Measurements from ENCODE around the gene MOGAT1.

DNA sequence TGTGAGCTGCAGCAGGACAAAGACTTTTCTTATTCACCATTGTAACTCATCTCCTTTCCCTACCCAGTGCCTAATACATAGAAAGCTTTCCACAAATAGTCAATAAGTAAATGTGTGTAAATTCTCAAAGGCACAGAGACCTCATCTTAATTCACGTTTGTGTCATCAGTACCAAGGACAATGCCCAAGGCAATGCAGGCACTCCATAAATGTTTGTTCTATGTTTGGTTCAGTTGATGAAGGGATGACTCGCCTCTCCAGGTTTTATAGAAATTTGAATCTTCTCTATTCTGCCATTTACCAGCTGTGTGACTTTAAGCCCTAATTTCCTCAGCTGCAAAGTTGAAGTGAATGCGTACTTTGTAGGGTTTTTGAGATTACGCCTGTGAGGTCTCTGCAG, 2.1 kb upstream of the MOGAT1 start:
- no peak for TF ChIP-seq POLR2A (IDR thresholded peaks at IDR 0.05; ENCODE audit: low read length)
- TF ChIP-seq, protein P1, sequence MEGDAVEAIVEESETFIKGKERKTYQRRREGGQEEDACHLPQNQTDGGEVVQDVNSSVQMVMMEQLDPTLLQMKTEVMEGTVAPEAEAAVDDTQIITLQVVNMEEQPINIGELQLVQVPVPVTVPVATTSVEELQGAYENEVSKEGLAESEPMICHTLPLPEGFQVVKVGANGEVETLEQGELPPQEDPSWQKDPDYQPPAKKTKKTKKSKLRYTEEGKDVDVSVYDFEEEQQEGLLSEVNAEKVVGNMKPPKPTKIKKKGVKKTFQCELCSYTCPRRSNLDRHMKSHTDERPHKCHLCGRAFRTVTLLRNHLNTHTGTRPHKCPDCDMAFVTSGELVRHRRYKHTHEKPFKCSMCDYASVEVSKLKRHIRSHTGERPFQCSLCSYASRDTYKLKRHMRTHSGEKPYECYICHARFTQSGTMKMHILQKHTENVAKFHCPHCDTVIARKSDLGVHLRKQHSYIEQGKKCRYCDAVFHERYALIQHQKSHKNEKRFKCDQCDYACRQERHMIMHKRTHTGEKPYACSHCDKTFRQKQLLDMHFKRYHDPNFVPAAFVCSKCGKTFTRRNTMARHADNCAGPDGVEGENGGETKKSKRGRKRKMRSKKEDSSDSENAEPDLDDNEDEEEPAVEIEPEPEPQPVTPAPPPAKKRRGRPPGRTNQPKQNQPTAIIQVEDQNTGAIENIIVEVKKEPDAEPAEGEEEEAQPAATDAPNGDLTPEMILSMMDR (IDR thresholded peaks at IDR 0.05) = no peak
- TF ChIP-seq, protein P2, sequence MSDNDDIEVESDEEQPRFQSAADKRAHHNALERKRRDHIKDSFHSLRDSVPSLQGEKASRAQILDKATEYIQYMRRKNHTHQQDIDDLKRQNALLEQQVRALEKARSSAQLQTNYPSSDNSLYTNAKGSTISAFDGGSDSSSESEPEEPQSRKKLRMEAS (IDR thresholded peaks at IDR 0.05) = no peak
- TF ChIP-seq EP300 (IDR thresholded peaks at IDR 0.05) = no peak
- TF ChIP-seq MAFK (IDR thresholded peaks at IDR 0.05; ENCODE audit: partially characterized antibody) = no peak
- TF ChIP-seq HDAC2 (IDR thresholded peaks at IDR 0.05) = no peak
- no peak for TF ChIP-seq SREBF2 (IDR thresholded peaks at IDR 0.05)
- TF ChIP-seq RAD21 (conservative IDR thresholded peaks at IDR 0.05 in 1 of 2, IDR thresholded peaks at IDR 0.05 in 1 of 2) = no peak
